ACHN (cell line): ENCODE measurements around the gene C2orf92.

Source experiments
- DNase-seq: peaks from one replicate; pipeline ENCODE4 v3.0.0-alpha.2; 2015
- in situ Hi-C: cut with HindIII; loops from 2 replicates; pipeline ENCODE4 v1.10.0; 2017; ENCODE audit warnings: low sequenced_read_pairs, low pct_ligation_motif_present, low pct_unique_long_range_greater_than_20kb

Gene C2orf92

DNA sequence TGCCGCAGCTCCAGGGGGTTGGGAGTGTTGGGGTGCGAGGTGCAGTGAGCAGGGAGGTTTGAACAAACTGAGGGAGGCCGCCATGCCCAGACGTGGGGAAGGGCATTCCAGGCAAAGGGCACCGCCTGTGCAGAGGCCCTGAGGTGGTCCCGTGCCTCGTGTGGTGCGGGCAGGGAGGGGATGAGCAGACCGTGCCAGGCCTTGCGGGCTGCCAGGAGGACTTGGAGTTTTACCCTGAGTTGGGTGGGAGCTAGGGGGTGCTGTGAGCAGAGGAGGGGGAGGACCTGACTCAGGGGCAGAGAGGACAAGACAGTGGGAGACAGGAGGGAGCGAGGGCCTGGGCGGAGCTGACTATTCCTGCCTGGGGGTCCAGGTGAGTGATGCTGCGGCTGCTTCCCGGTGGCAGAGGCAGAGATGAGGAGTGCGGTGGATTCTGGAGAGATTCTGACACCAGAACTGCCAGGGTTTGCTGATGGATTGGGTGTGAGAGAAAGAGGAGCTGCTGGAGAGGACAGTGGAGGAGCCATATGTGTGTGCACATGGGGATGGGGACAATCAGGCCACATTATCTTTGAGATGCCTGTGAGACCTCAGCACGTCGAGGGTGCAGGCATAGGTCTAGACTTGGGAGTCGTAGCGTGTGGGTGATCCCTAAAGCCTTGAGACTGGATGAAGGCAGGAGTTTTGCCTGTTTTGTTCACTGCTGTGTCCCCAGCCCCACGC, 67.3 kb downstream of the C2orf92 start:
- in situ Hi-C loops: no loop called here
- DNase-seq: no peak

DNA sequence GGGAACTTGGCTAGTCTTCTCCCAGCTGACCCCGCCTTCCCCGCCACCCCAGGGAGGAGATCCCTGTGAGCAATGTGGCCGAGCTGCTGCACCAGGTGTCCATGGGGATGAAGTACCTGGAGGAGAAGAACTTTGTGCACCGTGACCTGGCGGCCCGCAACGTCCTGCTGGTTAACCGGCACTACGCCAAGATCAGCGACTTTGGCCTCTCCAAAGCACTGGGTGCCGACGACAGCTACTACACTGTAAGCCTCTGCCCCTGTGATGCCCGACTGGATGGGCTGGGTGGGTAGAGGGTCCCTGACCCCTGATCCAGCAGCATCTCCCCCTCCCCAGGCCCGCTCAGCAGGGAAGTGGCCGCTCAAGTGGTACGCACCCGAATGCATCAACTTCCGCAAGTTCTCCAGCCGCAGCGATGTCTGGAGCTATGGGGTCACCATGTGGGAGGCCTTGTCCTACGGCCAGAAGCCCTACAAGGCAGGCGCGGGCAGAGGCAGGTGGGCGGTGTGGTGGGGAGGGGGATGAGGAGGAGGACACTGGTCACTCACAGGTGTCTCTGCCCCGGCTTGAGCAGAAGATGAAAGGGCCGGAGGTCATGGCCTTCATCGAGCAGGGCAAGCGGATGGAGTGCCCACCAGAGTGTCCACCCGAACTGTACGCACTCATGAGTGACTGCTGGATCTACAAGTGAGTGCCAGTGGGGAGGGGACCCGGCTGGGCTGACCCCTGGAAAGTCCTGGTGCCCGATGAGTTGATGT, 68.1 kb downstream of the C2orf92 start:
- in situ Hi-C loops: no loop called here
- DNase-seq: no peak

GRCh38 chr2:97738179-97739019, 68.9 kb downstream of the C2orf92 start:
- DNase-seq: no peak
- in situ Hi-C loops: no loop called here

GRCh38 chr2:97739020-97739892, 69.7 kb downstream of the C2orf92 start:
- in situ Hi-C loops: no loop called here
- no peak for DNase-seq

GRCh38 chr2:97739893-97740245, 70.4 kb downstream of the C2orf92 start:
- no peak for DNase-seq
- in situ Hi-C loops: no loop called here

DNA sequence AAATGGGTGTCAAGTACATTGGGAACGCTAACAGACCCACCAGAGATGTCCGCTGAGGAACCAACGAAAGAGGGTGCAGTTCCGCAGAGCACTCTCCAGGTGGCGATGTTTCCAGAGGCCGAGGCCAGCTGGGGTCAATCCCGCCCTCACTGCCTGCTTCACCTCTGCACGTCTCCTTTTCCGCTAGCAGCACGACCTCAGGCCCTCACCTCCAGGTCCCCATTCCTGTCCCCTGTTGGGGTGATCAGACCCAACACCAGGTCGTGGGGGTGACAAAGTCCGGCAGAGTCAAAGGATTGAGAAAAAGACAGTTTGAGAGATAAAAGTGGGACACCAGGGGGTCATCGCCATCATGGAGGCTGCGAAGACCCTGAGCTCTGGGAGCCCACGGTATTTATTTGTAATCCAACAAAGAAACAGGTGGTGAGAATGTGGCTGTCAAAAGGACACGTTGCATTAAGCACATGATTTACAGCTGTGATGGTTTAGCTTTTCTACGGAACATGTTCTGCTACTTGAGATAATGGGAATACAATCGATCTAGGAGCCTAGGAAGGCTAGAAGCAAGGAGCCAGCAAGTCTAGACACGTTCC, 71.2 kb downstream of the C2orf92 start:
- in situ Hi-C loops: no loop called here
- peak; percentile 45 for DNase-seq

DNA sequence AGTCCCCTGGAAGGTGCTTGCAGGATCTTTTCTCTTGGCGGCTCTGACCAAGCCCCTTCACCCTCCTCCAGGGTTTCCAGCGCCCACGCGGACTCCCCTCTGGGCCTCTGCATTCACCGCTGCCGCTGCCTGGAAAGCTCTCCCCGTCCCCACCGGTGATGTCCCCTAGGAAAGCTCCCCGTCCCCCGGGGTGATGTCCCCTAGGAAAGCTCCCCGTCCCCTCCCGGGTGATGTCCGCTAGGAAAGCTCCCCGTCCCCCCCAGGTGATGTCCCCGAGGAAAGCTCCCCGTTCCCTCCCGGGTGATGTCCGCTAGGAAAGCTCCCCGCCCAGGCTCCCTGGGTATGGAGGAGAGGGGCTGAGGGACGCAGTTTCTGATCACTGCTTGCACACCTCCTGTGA, 71.7 kb downstream of the C2orf92 start:
- no peak for DNase-seq
- in situ Hi-C loops: no loop called here

- in situ Hi-C loops: no loop called here
- DNase-seq: no peak
Observed at GRCh38 chr2:97741686-97742085, 72.2 kb downstream of the C2orf92 start.

GRCh38 chr2:97742381-97742847, 72.9 kb downstream of the C2orf92 start:
- in situ Hi-C loops: no loop called here
- DNase-seq: no peak

GRCh38 chr2:97743913-97744312, 74.4 kb downstream of the C2orf92 start:
- no peak for DNase-seq
- in situ Hi-C loops: no loop called here

GRCh38 chr2:97745474-97746174, 76.1 kb downstream of the C2orf92 start:
- no peak for DNase-seq
- in situ Hi-C loops: no loop called here

DNA sequence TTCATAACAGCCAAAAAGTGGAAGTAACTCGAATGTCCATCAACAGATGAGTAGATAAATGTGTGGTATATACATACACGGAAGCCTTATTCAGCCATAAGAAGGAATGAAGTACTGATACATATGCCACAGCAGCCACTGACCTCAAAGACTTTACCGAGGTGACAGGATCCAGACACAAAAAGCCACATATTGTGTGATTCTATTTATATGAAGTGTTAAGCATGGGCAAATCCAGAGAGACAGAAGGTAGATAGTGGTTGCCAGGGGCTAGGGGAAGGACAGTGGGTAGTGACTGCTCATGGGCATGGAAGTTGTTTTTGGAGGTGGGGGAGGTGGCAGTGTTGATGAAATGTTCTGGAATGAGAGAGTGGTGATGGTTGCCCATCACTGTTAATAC, 77.8 kb downstream of the C2orf92 start:
- in situ Hi-C loops: no loop called here
- no peak for DNase-seq

GRCh38 chr2:97747716-97748115, 78.2 kb downstream of the C2orf92 start:
- in situ Hi-C loops: no loop called here
- DNase-seq: no peak

DNA sequence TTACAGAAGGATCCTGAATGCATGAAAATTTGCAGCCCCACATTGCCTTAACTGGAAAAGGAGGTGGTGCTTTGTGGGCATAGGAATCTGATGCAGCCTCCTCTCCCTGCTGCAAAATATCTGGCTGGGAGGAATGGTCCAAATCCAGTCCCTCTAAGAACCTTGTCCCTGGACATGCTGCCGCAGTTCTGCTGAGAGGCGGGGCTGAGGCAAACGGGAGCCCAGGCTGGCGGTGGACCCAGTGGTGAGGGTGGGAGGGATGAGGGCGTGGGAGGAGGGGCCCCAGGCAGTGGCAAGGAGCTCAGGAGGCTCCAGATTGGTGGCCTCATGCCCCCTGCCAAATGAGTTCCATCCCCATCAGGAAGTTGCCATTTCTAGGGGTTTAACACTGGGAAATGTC, 80.1 kb downstream of the C2orf92 start:
- no peak for DNase-seq
- in situ Hi-C loops: no loop called here

DNA sequence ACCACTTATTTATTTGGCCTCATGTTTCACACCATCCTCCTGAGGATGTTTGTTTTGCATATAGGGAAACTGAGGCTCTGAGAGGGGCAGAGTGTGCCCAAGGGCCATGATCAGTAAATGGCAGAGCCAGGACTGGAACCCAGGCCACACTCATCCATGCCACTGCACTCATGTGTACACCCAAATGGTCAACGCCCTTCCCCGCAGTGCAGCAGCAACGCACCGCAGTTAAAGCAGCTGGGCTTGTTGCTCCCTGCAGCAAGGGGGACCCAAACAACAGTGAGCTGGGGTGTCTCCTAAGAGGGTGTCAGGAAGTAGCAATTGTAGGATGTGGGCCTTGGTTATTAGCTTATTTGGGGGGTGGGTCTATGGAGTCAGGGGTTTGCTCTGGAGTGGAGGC, 80.5 kb downstream of the C2orf92 start:
- no peak for DNase-seq
- in situ Hi-C loops: no loop called here

DNA sequence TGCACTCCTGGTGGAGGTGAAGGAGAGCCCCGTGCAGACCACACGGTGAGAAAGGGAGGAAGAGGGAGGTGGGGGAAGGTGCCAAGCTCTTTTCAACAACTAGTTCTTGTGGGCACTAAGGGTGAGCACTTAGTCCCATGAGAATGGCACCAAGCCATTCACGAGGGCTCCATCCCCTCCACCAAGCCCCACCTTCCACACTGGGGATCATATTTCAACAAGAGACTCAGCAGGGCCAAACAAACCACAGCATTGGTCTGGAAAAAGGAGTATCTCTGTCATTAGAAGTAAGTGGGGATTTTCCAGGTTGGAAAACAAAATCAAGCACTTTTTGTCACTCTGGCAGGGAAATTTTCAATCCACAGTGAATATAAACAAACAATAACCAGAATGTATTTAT, 82.2 kb downstream of the C2orf92 start:
- no peak for DNase-seq

More for the DNA sequence above, 82.2 kb downstream of the C2orf92 start:
- in situ Hi-C loops: no loop called here
